Astrocyte of the spinal cord (primary cell): Measurements from ENCODE around the gene OR10R2.

ENCODE experiments used
- DNase-seq: peaks from one replicate; pipeline ENCODE4 v3.0.0; 2011; ENCODE audit warnings: low read depth, low spot score
- H3K4me3 ChIP-seq: 2 replicates; pipeline ENCODE4 v1.5.1; 2011; ENCODE audit warnings: low read depth, mild to moderate bottlenecking, low read length, moderate library complexity
- in situ Hi-C: cut with HindIII; loops from 2 replicates; pipeline ENCODE4 v1.10.0; 2017; ENCODE audit warnings: low sequenced_read_pairs
- TF ChIP-seq, protein P1 (sequence below): IDR thresholded peaks from 2 replicates; pipeline ENCODE4 v1.5.1; 2012; ENCODE audit warnings: low read depth, mild to moderate bottlenecking, low read length, inconsistent platforms

Gene OR10R2

DNA sequence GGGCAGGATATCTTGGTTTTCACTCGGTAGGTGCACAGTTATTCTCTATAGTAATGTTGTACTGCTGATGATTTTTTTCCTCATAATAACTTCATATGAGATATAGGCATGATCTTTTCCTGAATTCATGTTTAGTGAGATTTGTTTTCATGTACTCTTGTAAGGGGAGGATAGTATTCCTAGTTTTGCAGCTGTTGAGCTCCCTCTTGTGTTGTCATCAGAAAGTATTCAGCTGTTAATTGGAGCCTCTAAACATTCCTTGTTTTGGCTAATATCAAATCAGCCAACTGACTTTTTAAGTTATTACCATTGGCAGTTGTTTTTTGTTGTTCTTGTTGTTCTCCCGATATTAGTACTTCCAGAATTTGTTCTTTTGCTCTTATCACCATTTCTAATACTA, 24.4 kb downstream of the OR10R2 start:
- no peak overlapping the region for H3K4me3 ChIP-seq
- in situ Hi-C loops, result no loop called here
- TF ChIP-seq, protein P1, sequence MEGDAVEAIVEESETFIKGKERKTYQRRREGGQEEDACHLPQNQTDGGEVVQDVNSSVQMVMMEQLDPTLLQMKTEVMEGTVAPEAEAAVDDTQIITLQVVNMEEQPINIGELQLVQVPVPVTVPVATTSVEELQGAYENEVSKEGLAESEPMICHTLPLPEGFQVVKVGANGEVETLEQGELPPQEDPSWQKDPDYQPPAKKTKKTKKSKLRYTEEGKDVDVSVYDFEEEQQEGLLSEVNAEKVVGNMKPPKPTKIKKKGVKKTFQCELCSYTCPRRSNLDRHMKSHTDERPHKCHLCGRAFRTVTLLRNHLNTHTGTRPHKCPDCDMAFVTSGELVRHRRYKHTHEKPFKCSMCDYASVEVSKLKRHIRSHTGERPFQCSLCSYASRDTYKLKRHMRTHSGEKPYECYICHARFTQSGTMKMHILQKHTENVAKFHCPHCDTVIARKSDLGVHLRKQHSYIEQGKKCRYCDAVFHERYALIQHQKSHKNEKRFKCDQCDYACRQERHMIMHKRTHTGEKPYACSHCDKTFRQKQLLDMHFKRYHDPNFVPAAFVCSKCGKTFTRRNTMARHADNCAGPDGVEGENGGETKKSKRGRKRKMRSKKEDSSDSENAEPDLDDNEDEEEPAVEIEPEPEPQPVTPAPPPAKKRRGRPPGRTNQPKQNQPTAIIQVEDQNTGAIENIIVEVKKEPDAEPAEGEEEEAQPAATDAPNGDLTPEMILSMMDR, result no peak
- DNase-seq, result no peak

GRCh38 chr1:158506369-158506987, 34.5 kb downstream of the OR10R2 start:
- in situ Hi-C loops, result no loop called here
- DNase-seq, result no peak
- no peak overlapping the region for H3K4me3 ChIP-seq
- TF ChIP-seq, protein P1, result peak; percentile 2

- in situ Hi-C loops, result no loop called here
- TF ChIP-seq, protein P1, result no peak
- H3K4me3 ChIP-seq, result no peak overlapping the region
- no peak for DNase-seq
These were observed 35.5 kb downstream of the OR10R2 start for GRCh38 chr1:158507511-158507910.

GRCh38 chr1:158509471-158510156, 37.6 kb downstream of the OR10R2 start:
- peak; percentile 3 for DNase-seq
- TF ChIP-seq, protein P1, result no peak
- in situ Hi-C loops, result no loop called here
- H3K4me3 ChIP-seq, result no peak overlapping the region

- in situ Hi-C loops, result no loop called here
- H3K4me3 ChIP-seq, result no peak overlapping the region
- TF ChIP-seq, protein P1, result no peak
- DNase-seq, result no peak
These were observed 44.9 kb downstream of the OR10R2 start for GRCh38 chr1:158516966-158517365.

GRCh38 chr1:158520021-158520420, 48.0 kb downstream of the OR10R2 start:
- DNase-seq, result no peak
- TF ChIP-seq, protein P1, result no peak
- H3K4me3 ChIP-seq, result no peak overlapping the region
- in situ Hi-C loops, result no loop called here
